ENCODE results near the gene RELB. TPM values are rescaled to one million over a fixed set of nuclear protein-coding genes. Genes with fewer than 3 reads are reported as not detected.

The RELB gene
- total RNA-seq, 2 experiments from 2014 or later: 91.6 to 92.5 TPM

DNA sequence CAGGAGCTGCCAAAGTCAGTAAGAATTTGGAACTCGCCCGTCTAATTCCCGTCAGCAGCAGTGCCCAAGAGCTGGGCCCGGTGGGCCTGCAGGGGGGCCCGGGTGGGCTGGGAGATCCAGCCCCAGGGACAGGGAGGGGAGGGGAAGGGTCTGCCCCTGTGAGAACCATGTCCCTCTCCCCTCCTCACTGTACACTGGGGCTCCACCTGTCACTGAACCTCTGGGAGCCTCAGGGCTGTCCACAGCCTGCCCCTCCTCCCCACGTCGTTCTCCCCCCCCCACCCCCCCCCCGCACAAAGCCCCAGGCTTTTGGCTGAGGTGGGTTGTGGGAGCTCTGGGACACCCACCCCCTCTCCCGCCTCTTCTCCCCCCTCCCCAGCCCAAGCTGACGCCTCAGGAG lies 66.8 kb downstream of the RELB start:
- Mint-ChIP-seq H3K9me3 (no peaks in the 10 kb centered on the region), H3K27me3 (no peaks in the 10 kb centered on the region), H3K27ac (no peak overlapping the region), H3K4me3 (no peak overlapping the region), H3K4me1 (ENCODE audit: low read depth) (no peaks in the 10 kb centered on the region), H3K36me3 (ENCODE audit: low read depth) (peaks cover 50% of the 10 kb centered on the region)
- H3K36me3 ChIP-seq (ENCODE audit: insufficient read depth, low read length): peaks cover 69% of the 10 kb centered on the region
- no peak overlapping the region for H3K4me3 ChIP-seq (ENCODE audit: low read length)
- TF ChIP-seq, protein P1, sequence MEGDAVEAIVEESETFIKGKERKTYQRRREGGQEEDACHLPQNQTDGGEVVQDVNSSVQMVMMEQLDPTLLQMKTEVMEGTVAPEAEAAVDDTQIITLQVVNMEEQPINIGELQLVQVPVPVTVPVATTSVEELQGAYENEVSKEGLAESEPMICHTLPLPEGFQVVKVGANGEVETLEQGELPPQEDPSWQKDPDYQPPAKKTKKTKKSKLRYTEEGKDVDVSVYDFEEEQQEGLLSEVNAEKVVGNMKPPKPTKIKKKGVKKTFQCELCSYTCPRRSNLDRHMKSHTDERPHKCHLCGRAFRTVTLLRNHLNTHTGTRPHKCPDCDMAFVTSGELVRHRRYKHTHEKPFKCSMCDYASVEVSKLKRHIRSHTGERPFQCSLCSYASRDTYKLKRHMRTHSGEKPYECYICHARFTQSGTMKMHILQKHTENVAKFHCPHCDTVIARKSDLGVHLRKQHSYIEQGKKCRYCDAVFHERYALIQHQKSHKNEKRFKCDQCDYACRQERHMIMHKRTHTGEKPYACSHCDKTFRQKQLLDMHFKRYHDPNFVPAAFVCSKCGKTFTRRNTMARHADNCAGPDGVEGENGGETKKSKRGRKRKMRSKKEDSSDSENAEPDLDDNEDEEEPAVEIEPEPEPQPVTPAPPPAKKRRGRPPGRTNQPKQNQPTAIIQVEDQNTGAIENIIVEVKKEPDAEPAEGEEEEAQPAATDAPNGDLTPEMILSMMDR (IDR thresholded peaks at IDR 0.05): no peak
- H3K27ac ChIP-seq (ENCODE audit: low read depth in 1 of 2, low read length in 2 of 2): no peak overlapping the region
- no peaks in the 10 kb centered on the region for H3K27me3 ChIP-seq (ENCODE audit: control insufficient read depth in 1 of 2, insufficient read depth in 2 of 2, low read length in 2 of 2)
- no peaks in the 10 kb centered on the region for H3K4me1 ChIP-seq (ENCODE audit: insufficient read depth, low read length)
- DNase-seq (no peak), ATAC-seq (ENCODE audit: poor library complexity) (no peak)
- ChIA-PET POLR2A (no interaction called here), CTCF (interaction anchor here (1.3 kb wide), 1 partner anchor 9 kb away, joined by 3 read pairs; no protein-coding TSS in a partner anchor)
- no peaks in the 10 kb centered on the region for H3K9me3 ChIP-seq (ENCODE audit: control insufficient read depth in 1 of 2, insufficient read depth in 1 of 2, low read length in 2 of 2)
- intact Hi-C loops (cut with DNase I, micrococcal nuclease): no loop called here

DNA sequence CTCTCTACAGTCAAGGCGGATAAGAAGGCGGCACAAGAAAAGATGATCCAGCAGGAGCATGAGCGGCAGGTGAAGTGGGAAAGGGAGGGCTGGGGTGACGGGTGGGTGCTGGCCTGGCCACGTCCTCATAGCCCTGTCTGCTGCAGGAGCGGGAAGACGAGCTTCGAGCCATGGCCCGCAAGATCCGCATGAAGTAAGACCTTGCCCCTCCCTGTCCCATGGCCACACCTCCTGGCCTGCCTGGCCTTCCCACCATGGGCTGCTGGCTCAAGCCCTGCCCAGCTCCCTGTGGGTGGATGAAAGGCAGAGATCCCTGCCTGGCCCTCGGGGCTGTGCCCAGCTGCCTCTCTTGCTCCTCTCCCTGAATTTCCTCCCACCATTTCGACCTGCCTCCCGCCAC lies 67.8 kb downstream of the RELB start:
- DNase-seq (no peak), ATAC-seq (ENCODE audit: poor library complexity) (no peak)
- Histone ChIP-seq H3K36me3 (ENCODE audit: insufficient read depth, low read length) (peaks cover 62% of the 10 kb centered on the region), H3K9me3 (ENCODE audit: control insufficient read depth in 1 of 2, insufficient read depth in 1 of 2, low read length in 2 of 2) (no peaks in the 10 kb centered on the region), H3K4me1 (ENCODE audit: insufficient read depth, low read length) (no peaks in the 10 kb centered on the region), H3K27ac (ENCODE audit: low read depth in 1 of 2, low read length in 2 of 2) (no peak overlapping the region), H3K27me3 (ENCODE audit: control insufficient read depth in 1 of 2, insufficient read depth in 2 of 2, low read length in 2 of 2) (no peaks in the 10 kb centered on the region), H3K4me3 (ENCODE audit: low read length) (no peak overlapping the region)
- H3K36me3 Mint-ChIP-seq (ENCODE audit: low read depth): peaks cover 44% of the 10 kb centered on the region
- H3K9me3 Mint-ChIP-seq: no peaks in the 10 kb centered on the region
- H3K27me3 Mint-ChIP-seq: no peaks in the 10 kb centered on the region
- no peaks in the 10 kb centered on the region for H3K4me1 Mint-ChIP-seq (ENCODE audit: low read depth)
- no peak overlapping the region for H3K27ac Mint-ChIP-seq
- intact Hi-C loops (cut with DNase I, micrococcal nuclease): no loop called here
- CTCF ChIA-PET: interaction anchor here (1.3 kb wide), 1 partner anchor 10 kb away, joined by 3 read pairs; no protein-coding TSS in a partner anchor
- TF ChIP-seq, protein P1 (IDR thresholded peaks at IDR 0.05): no peak
- POLR2A ChIA-PET: no interaction called here
- no peak overlapping the region for H3K4me3 Mint-ChIP-seq

DNA sequence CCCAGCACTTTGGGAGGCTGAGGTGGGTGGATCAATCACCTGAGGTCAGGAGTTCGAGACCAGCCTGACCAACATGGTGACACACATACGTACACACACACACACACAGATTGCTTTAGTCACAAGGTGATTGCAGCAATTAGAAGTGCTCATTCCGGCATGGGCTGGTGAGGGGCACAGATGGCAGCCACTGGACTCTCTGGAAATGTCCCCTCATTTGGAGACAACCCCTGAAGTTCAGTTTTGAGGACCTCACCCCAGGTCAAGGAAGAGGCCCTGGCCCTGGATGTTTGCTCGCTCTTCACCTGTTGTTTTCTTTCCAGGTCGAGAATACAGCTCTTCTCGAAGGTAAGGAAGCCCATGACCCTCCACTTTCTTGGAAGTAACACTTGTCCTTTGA lies 69.0 kb downstream of the RELB start:
- no peaks in the 10 kb centered on the region for H3K9me3 ChIP-seq (ENCODE audit: control insufficient read depth in 1 of 2, insufficient read depth in 1 of 2, low read length in 2 of 2)
- H3K4me1 ChIP-seq (ENCODE audit: insufficient read depth, low read length): peaks cover 4% of the 10 kb centered on the region
- TF ChIP-seq, protein P1 (IDR thresholded peaks at IDR 0.05): no peak
- intact Hi-C loops (cut with DNase I, micrococcal nuclease): no loop called here
- DNase-seq: no peak
- Mint-ChIP-seq H3K4me3 (no peak overlapping the region), H3K36me3 (ENCODE audit: low read depth) (peaks cover 40% of the 10 kb centered on the region), H3K9me3 (no peaks in the 10 kb centered on the region), H3K27ac (no peak overlapping the region), H3K4me1 (ENCODE audit: low read depth) (no peaks in the 10 kb centered on the region), H3K27me3 (no peaks in the 10 kb centered on the region)
- H3K27me3 ChIP-seq (ENCODE audit: control insufficient read depth in 1 of 2, insufficient read depth in 2 of 2, low read length in 2 of 2): no peaks in the 10 kb centered on the region
- peaks cover 56% of the 10 kb centered on the region for H3K36me3 ChIP-seq (ENCODE audit: insufficient read depth, low read length)
- no peak overlapping the region for H3K4me3 ChIP-seq (ENCODE audit: low read length)
- ChIA-PET POLR2A (no interaction called here), CTCF (no interaction called here)
- no peak overlapping the region for H3K27ac ChIP-seq (ENCODE audit: low read depth in 1 of 2, low read length in 2 of 2)
- no peak for ATAC-seq (ENCODE audit: poor library complexity)
